A673 (cell line): ENCODE results near the gene DYNLRB2. TPM values are rescaled to one million over a fixed set of nuclear protein-coding genes. Genes with fewer than 3 reads are reported as not detected.

Experiments
- BruUV-seq: library from RNA; stranded (reverse); fragments of 400-500 nt; replicated peaks from 2 replicates; lab custom pipeline; 2021; lab: Mats Ljungman, UMichigan
- CTCF ChIA-PET: fragments of 300-600 bp; sonication (Branson Sonifier 250); formaldehyde crosslinking; loops from one replicate; lab custom pipeline; 2022; ENCODE audit warnings: antibody characterized with exemption; lab: Charles Lee
- POLR2A ChIA-PET: fragments of 300-600 bp; sonication (Branson Sonifier 250); formaldehyde crosslinking; loops from one replicate; lab custom pipeline; 2022; ENCODE audit warnings: antibody characterized with exemption; ENCODE audit not compliant: low non-redundant PET; lab: Charles Lee
- DNase-seq: peaks from one replicate; pipeline ENCODE4 v3.0.0-alpha.2; 2015; ENCODE audit warnings: low spot score
- H3K27ac ChIP-seq: fragments of 200-600 bp; sonication (generic); 2 replicates; pipeline ENCODE4 v1.5.1; 2016; ENCODE audit warnings: mixed run types, low read depth, mild to moderate bottlenecking, mixed read lengths, antibody characterized with exemption, low read length; ENCODE audit not compliant: poor library complexity, severe bottlenecking
- H3K27me3 ChIP-seq: fragments of 200-600 bp; sonication (generic); replicated peaks from 2 replicates; pipeline ENCODE4 v1.6.1; 2017; ENCODE audit warnings: mixed run types, low read depth, mild to moderate bottlenecking, mixed read lengths, antibody characterized with exemption, low read length; ENCODE audit not compliant: insufficient read depth, poor library complexity
- H3K36me3 ChIP-seq: fragments of 200-600 bp; sonication (generic); 2 replicates; pipeline ENCODE4 v1.6.1; 2016; ENCODE audit warnings: mixed run types, mild to moderate bottlenecking, mixed read lengths, antibody characterized with exemption, low read length; ENCODE audit not compliant: insufficient read depth, poor library complexity, severe bottlenecking
- H3K4me1 ChIP-seq: fragments of 200-600 bp; sonication (generic); 2 replicates; pipeline ENCODE4 v1.6.1; 2017; ENCODE audit warnings: mixed run types, mild to moderate bottlenecking, mixed read lengths, antibody characterized with exemption, low read length; ENCODE audit not compliant: insufficient read depth, poor library complexity, severe bottlenecking
- H3K4me3 ChIP-seq: fragments of 200-600 bp; sonication (generic); 2 replicates; pipeline ENCODE4 v1.5.1; 2016; ENCODE audit warnings: low read depth, mixed run types, mild to moderate bottlenecking, mixed read lengths, low read length; ENCODE audit not compliant: poor library complexity, severe bottlenecking
- H3K9me3 ChIP-seq: fragments of 200-600 bp; sonication (generic); 2 replicates; pipeline ENCODE4 v1.6.1; 2016; ENCODE audit warnings: mixed run types, low read depth, mild to moderate bottlenecking, mixed read lengths, antibody characterized with exemption, low read length; ENCODE audit not compliant: poor library complexity, severe bottlenecking
- CTCF ChIP-seq: fragments of 300-800, 200-600 bp; sonication (generic); conservative IDR thresholded peaks from 2 replicates; pipeline ENCODE4 v1.5.1; 2017; ENCODE audit warnings: low read depth, mild to moderate bottlenecking, antibody characterized with exemption, low read length, moderate library complexity, mixed read lengths
- EZH2 ChIP-seq: fragments of 200-600 bp; sonication (generic); IDR thresholded peaks from 2 replicates; pipeline ENCODE4 v1.6.1; 2017; ENCODE audit warnings: borderline replicate concordance, low read depth, mild to moderate bottlenecking, mixed read lengths, antibody characterized with exemption, low read length; ENCODE audit not compliant: poor library complexity, severe bottlenecking
- intact Hi-C: fragments of 100-400 bp; cut with micrococcal nuclease; formaldehyde crosslinking; loops from one replicate; pipeline ENCODE4 v1.10.0; 2022; ENCODE audit not compliant: unreplicated experiment
- total RNA-seq: library from RNA; stranded (reverse); gene quantifications from 2 replicates; pipeline ENCODE4 v1.2.3, GENCODE V29; 2021

The DYNLRB2 gene
- total RNA-seq, 1 experiment from 2014 or later: not detected

- Histone ChIP-seq H3K4me3 (no peak overlapping the region), H3K27me3 (no peaks in the 10 kb centered on the region), H3K9me3 (no peaks in the 10 kb centered on the region), H3K27ac (no peak overlapping the region), H3K4me1 (no peaks in the 10 kb centered on the region), H3K36me3 (no peaks in the 10 kb centered on the region)
- ChIA-PET POLR2A (no interaction called here), CTCF (no interaction called here)
- no peak for TF ChIP-seq CTCF
- TF ChIP-seq EZH2: no peak
- no TSS peak for BruUV-seq
- DNase-seq: no peak
- intact Hi-C loops: no loop called here
Observed at GRCh38 chr16:80557037-80557436, 16.2 kb downstream of the DYNLRB2 start.

- TF ChIP-seq CTCF (no peak), EZH2 (no peak)
- intact Hi-C loops: no loop called here
Observed at GRCh38 chr16:80559369-80559768, 18.6 kb downstream of the DYNLRB2 start.

GRCh38 chr16:80563066-80563465 is 22.3 kb downstream of the DYNLRB2 start:
- Histone ChIP-seq H3K27me3 (peaks cover 8% of the 10 kb centered on the region), H3K4me1 (no peaks in the 10 kb centered on the region), H3K27ac (no peak overlapping the region), H3K36me3 (no peaks in the 10 kb centered on the region), H3K4me3 (no peak overlapping the region), H3K9me3 (no peaks in the 10 kb centered on the region)
- DNase-seq: no peak
- intact Hi-C loops: no loop called here
- POLR2A ChIA-PET: no interaction called here
- TF ChIP-seq EZH2 (no peak), CTCF (no peak)
- CTCF ChIA-PET: no interaction called here
- no TSS peak for BruUV-seq

More at GRCh38 chr16:80559369-80559768, 18.6 kb downstream of the DYNLRB2 start:
- no peaks in the 10 kb centered on the region for H3K36me3 ChIP-seq
- POLR2A ChIA-PET: no interaction called here
- BruUV-seq: no TSS peak
- no peak overlapping the region for H3K4me3 ChIP-seq
- H3K4me1 ChIP-seq: no peaks in the 10 kb centered on the region
- CTCF ChIA-PET: no interaction called here
- no peak overlapping the region for H3K27ac ChIP-seq
- H3K27me3 ChIP-seq: peaks cover 8% of the 10 kb centered on the region
- no peak for DNase-seq
- no peaks in the 10 kb centered on the region for H3K9me3 ChIP-seq
